HepG2 (cell line): ENCODE results near the gene RBPMS2. TPM values are rescaled to one million over a fixed set of nuclear protein-coding genes. Genes with fewer than 3 reads are reported as not detected.

Source experiments
- ATAC-seq: fragments of 200-7000 bp; cut with Tn5 transposase; 3 replicates; pipeline ENCODE4 v1.9.1; 2020; ENCODE audit warnings: mild to moderate bottlenecking, moderate library complexity
- BruUV-seq: library from RNA; stranded (reverse); fragments of 400-500 nt; replicated peaks from 2 replicates; lab custom pipeline; 2021; lab: Mats Ljungman, UMichigan
- CTCF ChIA-PET: fragments of 300-600 bp; formaldehyde crosslinking; extraction: SDS; loops from one replicate; lab custom pipeline; 2021; ENCODE audit warnings: low total read pairs, inconsistent platforms, low intra/inter-chr PET ratio; lab: Yijun Ruan, JAX
- POLR2A ChIA-PET: fragments of 350-600 bp; sonication (Branson Sonifier 250); formaldehyde crosslinking; loops from one replicate; lab custom pipeline; 2020; ENCODE audit warnings: antibody characterized with exemption, inconsistent platforms; lab: Yijun Ruan, JAX
- DNase-seq: peaks from one replicate; pipeline ENCODE4 v3.0.0-alpha.2; 2015; ENCODE audit warnings: low spot score
- FAIRE-seq: peaks from 3 replicates; lab custom pipeline; 2011; peaks lifted over from hg19 to GRCh38; lab: Jason Lieb, UNC
- H2AFZ ChIP-seq: one replicate; pipeline ENCODE4 v1.6.1; 2011; ENCODE audit warnings: low read length, inconsistent platforms
- H3K27ac ChIP-seq: fragments of 300-600 bp; 3 replicates; pipeline ENCODE4 v1.8.0; 2011; ENCODE audit warnings: mixed run types, mild to moderate bottlenecking, mixed read lengths, low read length, inconsistent platforms; ENCODE audit not compliant: insufficient read depth; ENCODE audit errors: extremely low read length
- H3K27me3 ChIP-seq, 2 experiments: fragments of 200-600 bp in 1 of 2; 2 replicates in 1 of 2; 3 replicates in 1 of 2; pipeline versions ENCODE4 v1.6.0 to v1.8.0; 2011; ENCODE audit warnings: low read length in 2 of 2, mild to moderate bottlenecking in 2 of 2, moderate library complexity in 2 of 2, inconsistent platforms in 1 of 2; ENCODE audit not compliant: insufficient read depth in 2 of 2, control insufficient read depth in 1 of 2
- H3K36me3 ChIP-seq, 2 experiments: fragments of 200-600 bp in 1 of 2; replicated peaks in 1 of 2; 2 replicates in 1 of 2; 3 replicates in 1 of 2; pipeline versions ENCODE4 v1.5.1 to v1.8.0; 2011; ENCODE audit warnings: low read length in 2 of 2, inconsistent platforms in 1 of 2; ENCODE audit not compliant: insufficient read depth in 2 of 2, control insufficient read depth in 1 of 2
- H3K4me1 ChIP-seq: 2 replicates; pipeline ENCODE4 v1.5.1; 2012; ENCODE audit warnings: low read length, inconsistent platforms; ENCODE audit not compliant: insufficient read depth
- H3K4me2 ChIP-seq: 2 replicates; pipeline ENCODE4 v1.6.0; 2011; ENCODE audit warnings: low read depth, low read length, inconsistent platforms
- H3K4me3 ChIP-seq, 3 experiments: fragments of 200-600 bp in 1 of 3; sonication (generic), shearing (Covaris generic) in 1 of 3; replicated peaks in 1 of 3; 2 replicates each; pipeline ENCODE4 v1.5.1; 2011 to 2016; ENCODE audit warnings: low read length in 3 of 3, inconsistent platforms in 2 of 3, low read depth in 2 of 3, mild to moderate bottlenecking in 2 of 3, control low read depth in 1 of 3, mixed read lengths in 1 of 3; ENCODE audit not compliant: insufficient read depth in 1 of 3
- H3K79me2 ChIP-seq: one replicate; pipeline ENCODE4 v1.6.1; 2011; ENCODE audit warnings: low read length, inconsistent platforms; ENCODE audit not compliant: insufficient read depth
- H3K9ac ChIP-seq: 2 replicates; pipeline ENCODE4 v1.6.0; 2011; ENCODE audit warnings: mild to moderate bottlenecking, low read depth, low read length, inconsistent platforms; ENCODE audit not compliant: insufficient read depth
- H3K9me3 ChIP-seq: 2 replicates; pipeline ENCODE4 v1.5.1; 2012; ENCODE audit warnings: mild to moderate bottlenecking, low read length
- H4K20me1 ChIP-seq: 2 replicates; pipeline ENCODE4 v1.6.0; 2011; ENCODE audit warnings: inconsistent platforms, mild to moderate bottlenecking, low read length, moderate library complexity; ENCODE audit not compliant: insufficient read depth
- ATF3 ChIP-seq: sonication (generic); formaldehyde crosslinking; IDR thresholded peaks from 2 replicates; pipeline ENCODE4 v1.4.0; 2020; ENCODE audit warnings: missing genetic modification reagents
- CREB3 ChIP-seq: sonication (generic); formaldehyde crosslinking; IDR thresholded peaks from 2 replicates; pipeline ENCODE4 v1.5.0; 2020; ENCODE audit warnings: missing genetic modification reagents
- FOXP1 ChIP-seq, 2 experiments: fragments of 450-650 bp in 1 of 2; IDR thresholded peaks; 2 replicates each; pipeline ENCODE4 v1.6.1; 2017 to 2018; ENCODE audit warnings: antibody characterized with exemption in 1 of 2
- HNRNPLL ChIP-seq: fragments of 200-400 bp; formaldehyde crosslinking; IDR thresholded peaks from 2 replicates; pipeline ENCODE4 v1.6.1; 2017; ENCODE audit warnings: mild to moderate bottlenecking, low read depth, low read length; ENCODE audit not compliant: poor library complexity, severe bottlenecking
- HOXA5 ChIP-seq: sonication (generic); formaldehyde crosslinking; IDR thresholded peaks from 2 replicates; pipeline ENCODE4 v1.4.0; 2020; ENCODE audit warnings: missing genetic modification reagents
- PAWR ChIP-seq: sonication (generic); formaldehyde crosslinking; IDR thresholded peaks from 2 replicates; pipeline ENCODE4 v1.4.0; 2020; ENCODE audit warnings: missing genetic modification reagents, mild to moderate bottlenecking, borderline replicate concordance
- PBX3 ChIP-seq: sonication (generic); formaldehyde crosslinking; IDR thresholded peaks from 2 replicates; pipeline ENCODE4 v1.8.1; 2023; ENCODE audit warnings: missing genetic modification reagents, inconsistent platforms, borderline replicate concordance
- RFXAP ChIP-seq: sonication (generic); formaldehyde crosslinking; IDR thresholded peaks from 2 replicates; pipeline ENCODE4 v1.4.0; 2020; ENCODE audit warnings: missing genetic modification reagents, borderline replicate concordance
- SIN3B ChIP-seq: fragments of 150-350 bp; IDR thresholded peaks from 2 replicates; pipeline ENCODE4 v1.6.1; 2014; ENCODE audit warnings: low read length
- SIX1 ChIP-seq: sonication (generic); formaldehyde crosslinking; IDR thresholded peaks from 2 replicates; pipeline ENCODE4 v1.4.0; 2020; ENCODE audit warnings: missing genetic modification reagents, borderline replicate concordance
- SP5 ChIP-seq: IDR thresholded peaks from 2 replicates; pipeline ENCODE4 v1.6.1; 2016; ENCODE audit warnings: low read depth, borderline replicate concordance
- ZNF142 ChIP-seq: sonication (generic); formaldehyde crosslinking; IDR thresholded peaks from 2 replicates; pipeline ENCODE4 v1.4.0; 2020; ENCODE audit warnings: missing genetic modification reagents
- ZNF232 ChIP-seq: sonication (generic); formaldehyde crosslinking; IDR thresholded peaks from 2 replicates; pipeline ENCODE4 v1.4.0; 2020; ENCODE audit warnings: missing genetic modification reagents, borderline replicate concordance
- ZNF264 ChIP-seq: sonication (generic); formaldehyde crosslinking; IDR thresholded peaks from 2 replicates; pipeline ENCODE4 v1.4.0; 2020; ENCODE audit warnings: missing genetic modification reagents
- ZNF432 ChIP-seq: sonication (generic); formaldehyde crosslinking; IDR thresholded peaks from 2 replicates; pipeline ENCODE4 v1.5.0; 2020; ENCODE audit warnings: missing genetic modification reagents, mild to moderate bottlenecking, borderline replicate concordance
- ZNF543 ChIP-seq: sonication (generic); formaldehyde crosslinking; IDR thresholded peaks from 2 replicates; pipeline ENCODE4 v1.4.0; 2020; ENCODE audit warnings: mild to moderate bottlenecking, missing genetic modification reagents
- WGBS: methylation state at CpG from one replicate; pipeline ENCODE4 v1.1.6; 2017; ENCODE audit warnings: low lambda C conversion rate; 5-methylcytosine and 5-hydroxymethylcytosine counted together
- in situ Hi-C: cut with HindIII; loops from 2 replicates; pipeline ENCODE4 v1.10.0; 2017; ENCODE audit warnings: low pct_unique_long_range_greater_than_20kb; ENCODE audit not compliant: extremely low pct_ligation_motif_present
- intact Hi-C: fragments of 100-400 bp; cut with micrococcal nuclease; formaldehyde crosslinking; loops from one replicate; pipeline ENCODE4 v1.10.0; 2022; ENCODE audit not compliant: unreplicated experiment
- polyA plus RNA-seq, 8 experiments: library from polyadenylated mRNA; depleted of rRNA in 3 of 8; stranded (reverse) in 7 of 8; unstranded in 1 of 8; fragments of >200 nt; fragmentation: Illumina TruSeq in 4 of 8; extraction: Trizol in 4 of 8; gene quantifications; 2 replicates each; pipeline versions ENCODE4 v1.2.1 to v1.2.3, GENCODE V29; 2011 to 2016; ENCODE audit warnings: low read depth in 4 of 8, missing spikeins in 1 of 8, mixed read lengths in 1 of 8; ENCODE audit not compliant: insufficient read depth in 1 of 8
- total RNA-seq, 5 experiments: library from RNA; depleted of rRNA; stranded (reverse); fragments of >200 nt; fragmentation: Illumina TruSeq; extraction: Trizol; gene quantifications; 2 replicates each; pipeline ENCODE4 v1.2.3, GENCODE V29; 2016; ENCODE audit warnings: low read depth in 1 of 5

RBPMS2 gene
- total and polyA plus RNA-seq, 2 of the 13 experiments (the other 11 are each of a cell fraction or from before 2014, with no cell fraction given): 0.08 TPM; not detected in 1

- CTCF ChIA-PET: no interaction called here
- no peak for FAIRE-seq
Measured at GRCh38 chr15:64792282-64792681, 16.9 kb upstream of the RBPMS2 start.

More at GRCh38 chr15:64792282-64792681, 16.9 kb upstream of the RBPMS2 start:
- no peak overlapping the region for H3K4me2 ChIP-seq
- no peaks in the 10 kb centered on the region for H3K36me3 ChIP-seq
- no TSS peak for BruUV-seq
- H3K27ac ChIP-seq: no peak overlapping the region
- peaks cover 6% of the 10 kb centered on the region; the same call in 1 of the 2 replicates for H3K4me1 ChIP-seq
- POLR2A ChIA-PET: no interaction called here
- H3K79me2 ChIP-seq: no peaks in the 10 kb centered on the region
- WGBS: 3% methylated on average over 3 of the region's 3 CpGs
- ATAC-seq (no peak), DNase-seq (no peak)
- H3K4me3 ChIP-seq: no peak overlapping the region
- no peak for TF ChIP-seq SIN3B
- TF ChIP-seq PAWR (CRISPR knock-in tag): no peak
- TF ChIP-seq SIX1: no peak
- no peak for TF ChIP-seq SP5 (CRISPR knock-in tag)
- no peak for TF ChIP-seq ZNF264
- no peak for TF ChIP-seq ATF3 (CRISPR knock-in tag)
- no peak for TF ChIP-seq HOXA5 (CRISPR knock-in tag)
- TF ChIP-seq ZNF432 (CRISPR knock-in tag): no peak
- TF ChIP-seq HNRNPLL: no peak
- no peak for TF ChIP-seq ZNF543 (CRISPR knock-in tag)
- no peak for TF ChIP-seq ZNF142 (CRISPR knock-in tag)
- no peak for TF ChIP-seq PBX3 (CRISPR knock-in tag)
- TF ChIP-seq ZNF232 (CRISPR knock-in tag): no peak
- TF ChIP-seq CREB3 (CRISPR knock-in tag): no peak
- TF ChIP-seq FOXP1 (IDR thresholded peaks at IDR 0.05): no peak
- TF ChIP-seq FOXP1 (CRISPR knock-in tag; IDR thresholded peaks at IDR 0.05): no peak
- no peak for TF ChIP-seq RFXAP
- in situ Hi-C loops: no loop called here
- H3K9ac ChIP-seq: no peak overlapping the region
- H3K9me3 ChIP-seq: no peaks in the 10 kb centered on the region
- H4K20me1 ChIP-seq: no peaks in the 10 kb centered on the region
- intact Hi-C loops: no loop called here
- no peak overlapping the region for H2AFZ ChIP-seq
- no peaks in the 10 kb centered on the region for H3K27me3 ChIP-seq
